Neural progenitor cell (in vitro differentiated cells): ENCODE results near the gene DNAJA2. TPM values are rescaled to one million over a fixed set of nuclear protein-coding genes. Genes with fewer than 3 reads are reported as not detected.

Experiments
- DNase-seq: peaks from one replicate; pipeline ENCODE4 v3.0.0-alpha.2; 2016; ENCODE audit warnings: low spot score
- H2AFZ ChIP-seq: fragments of 200-600 bp; sonication (generic); replicated peaks from 2 replicates; pipeline ENCODE4 v1.6.1; 2016; ENCODE audit warnings: antibody characterized with exemption
- H3F3A ChIP-seq: fragments of 200-600 bp; sonication (generic); 2 replicates; pipeline ENCODE4 v1.6.1; 2016; ENCODE audit warnings: antibody characterized with exemption, low read depth
- H3K27ac ChIP-seq: fragments of 200-600 bp; sonication (generic); 2 replicates; pipeline ENCODE4 v1.5.1; 2016; ENCODE audit warnings: mild to moderate bottlenecking
- H3K27me3 ChIP-seq: fragments of 200-600 bp; sonication (generic); 2 replicates; pipeline ENCODE4 v1.6.1; 2016; ENCODE audit warnings: mild to moderate bottlenecking, moderate library complexity
- H3K36me3 ChIP-seq: fragments of 200-600 bp; sonication (generic); 2 replicates; pipeline ENCODE4 v1.5.1; 2016
- H3K4me1 ChIP-seq: fragments of 200-600 bp; sonication (generic); 2 replicates; pipeline ENCODE4 v1.6.1; 2016; ENCODE audit warnings: mixed run types
- H3K4me2 ChIP-seq: fragments of 200-600 bp; sonication (generic); 2 replicates; pipeline ENCODE4 v1.6.1; 2016
- H3K4me3 ChIP-seq: fragments of 200-600 bp; sonication (generic); 2 replicates; pipeline ENCODE4 v1.5.1; 2016
- H3K79me2 ChIP-seq: fragments of 200-600 bp; sonication (generic); 2 replicates; pipeline ENCODE4 v1.6.1; 2016; ENCODE audit warnings: low read depth
- H3K9ac ChIP-seq: fragments of 200-600 bp; sonication (generic); 2 replicates; pipeline ENCODE4 v1.6.1; 2016
- H3K9me3 ChIP-seq: fragments of 200-600 bp; sonication (generic); 2 replicates; pipeline ENCODE4 v1.5.1; 2016; ENCODE audit warnings: low read depth
- H4K20me1 ChIP-seq: fragments of 200-600 bp; sonication (generic); 2 replicates; pipeline ENCODE4 v1.6.1; 2016; ENCODE audit warnings: low read depth
- H3K27ac Mint-ChIP-seq: 3 replicates; pipeline ENCODE4 v1.8.0; 2021; ENCODE audit warnings: mixed read lengths
- H3K27me3 Mint-ChIP-seq: 2 replicates; pipeline ENCODE4 v1.8.0; 2022; ENCODE audit warnings: low read depth, mild to moderate bottlenecking, inconsistent platforms, moderate library complexity, mixed read lengths; ENCODE audit not compliant: insufficient read depth
- H3K36me3 Mint-ChIP-seq: 3 replicates; pipeline ENCODE4 v1.8.0; 2021; ENCODE audit warnings: mixed read lengths
- H3K4me1 Mint-ChIP-seq: 3 replicates; pipeline ENCODE4 v1.8.0; 2021; ENCODE audit warnings: mixed read lengths
- H3K4me3 Mint-ChIP-seq: 3 replicates; pipeline ENCODE4 v1.8.0; 2021; ENCODE audit warnings: mild to moderate bottlenecking, moderate library complexity, mixed read lengths
- H3K9me3 Mint-ChIP-seq: 3 replicates; pipeline ENCODE4 v1.8.0; 2020; ENCODE audit warnings: mixed read lengths
- CTCF ChIP-seq: fragments of 200-600 bp; sonication (generic); IDR thresholded peaks from 2 replicates; pipeline ENCODE4 v1.5.1; 2017; ENCODE audit warnings: antibody characterized with exemption, mild to moderate bottlenecking
- EZH2 ChIP-seq: fragments of 200-600 bp; sonication (generic); IDR thresholded peaks from 2 replicates; pipeline ENCODE4 v1.6.1; 2017; ENCODE audit warnings: antibody characterized with exemption, mild to moderate bottlenecking, moderate library complexity
- EZH2phosphoT487 ChIP-seq: fragments of 200-600 bp; sonication (generic); IDR thresholded peaks from 2 replicates; pipeline ENCODE4 v1.6.1; 2017; ENCODE audit warnings: antibody characterized with exemption
- total RNA-seq: library from RNA; depleted of rRNA; stranded (reverse); fragments of >200 nt; gene quantifications from 2 replicates; pipeline ENCODE4 v1.2.3, GENCODE V29; 2015; ENCODE audit warnings: low replicate concordance

The DNAJA2 gene
- total RNA-seq, 1 donor from 2014 or later = 113 TPM

- no peak for TF ChIP-seq EZH2phosphoT487
- no peak for TF ChIP-seq CTCF
- no peak for TF ChIP-seq EZH2
- no peak overlapping the region for H3K4me2 ChIP-seq
Observed at GRCh38 chr16:46950009-46950408, 23.5 kb downstream of the DNAJA2 start.

GRCh38 chr16:46949241-46949892, 24.1 kb downstream of the DNAJA2 start:
- no peaks in the 10 kb centered on the region for H3K4me1 Mint-ChIP-seq
- H3K4me3 Mint-ChIP-seq = no peak overlapping the region
- TF ChIP-seq CTCF (no peak), EZH2 (no peak), EZH2phosphoT487 (no peak)
- Histone ChIP-seq H3K27me3 (no peaks in the 10 kb centered on the region), H3K9me3 (no peaks in the 10 kb centered on the region), H3K79me2 (no peaks in the 10 kb centered on the region), H3K36me3 (no peaks in the 10 kb centered on the region), H3K4me3 (no peak overlapping the region), H3K27ac (no peak overlapping the region), H4K20me1 (no peaks in the 10 kb centered on the region), H3K4me1 (no peaks in the 10 kb centered on the region), H2AFZ (no peak overlapping the region), H3K4me2 (no peak overlapping the region), H3F3A (no peaks in the 10 kb centered on the region), H3K9ac (no peak overlapping the region)
- H3K36me3 Mint-ChIP-seq = peaks cover 2% of the 10 kb centered on the region
- no peak overlapping the region for H3K27ac Mint-ChIP-seq
- H3K27me3 Mint-ChIP-seq = peaks cover 6% of the 10 kb centered on the region
- no peak for DNase-seq
- no peaks in the 10 kb centered on the region for H3K9me3 Mint-ChIP-seq

More at GRCh38 chr16:46950009-46950408, 23.5 kb downstream of the DNAJA2 start:
- Histone ChIP-seq H3K27me3 (no peaks in the 10 kb centered on the region), H3F3A (peaks cover 2% of the 10 kb centered on the region), H3K9ac (no peak overlapping the region), H3K79me2 (no peaks in the 10 kb centered on the region), H3K9me3 (no peaks in the 10 kb centered on the region), H3K27ac (no peak overlapping the region), H3K4me3 (no peak overlapping the region), H3K4me1 (no peaks in the 10 kb centered on the region), H3K36me3 (no peaks in the 10 kb centered on the region), H2AFZ (no peak overlapping the region), H4K20me1 (no peaks in the 10 kb centered on the region)
- Mint-ChIP-seq H3K4me1 (no peaks in the 10 kb centered on the region), H3K27ac (no peak overlapping the region), H3K9me3 (no peaks in the 10 kb centered on the region), H3K4me3 (no peak overlapping the region), H3K36me3 (peaks cover 4% of the 10 kb centered on the region), H3K27me3 (peaks cover 3% of the 10 kb centered on the region)
- no peak for DNase-seq

GRCh38 chr16:46948548-46949166, 24.8 kb downstream of the DNAJA2 start:
- no peak for DNase-seq
- TF ChIP-seq EZH2 (no peak), EZH2phosphoT487 (no peak), CTCF (no peak)
- H3K27me3 Mint-ChIP-seq = peaks cover 6% of the 10 kb centered on the region

More at GRCh38 chr16:46948548-46949166, 24.8 kb downstream of the DNAJA2 start:
- no peaks in the 10 kb centered on the region for H3K36me3 ChIP-seq
- H3K9me3 Mint-ChIP-seq = no peaks in the 10 kb centered on the region
- H3K27ac Mint-ChIP-seq = no peak overlapping the region
- no peak overlapping the region for H3K9ac ChIP-seq
- no peaks in the 10 kb centered on the region for H3K36me3 Mint-ChIP-seq
- peak overlapping the region; percentile 7 for H2AFZ ChIP-seq
- H3K79me2 ChIP-seq = no peaks in the 10 kb centered on the region
- no peak overlapping the region for H3K4me2 ChIP-seq
- no peaks in the 10 kb centered on the region for H3F3A ChIP-seq
- H3K4me3 Mint-ChIP-seq = no peak overlapping the region
- no peaks in the 10 kb centered on the region for H3K27me3 ChIP-seq
- no peaks in the 10 kb centered on the region for H3K9me3 ChIP-seq
- no peak overlapping the region for H3K4me3 ChIP-seq
- H3K4me1 ChIP-seq = no peaks in the 10 kb centered on the region
- no peaks in the 10 kb centered on the region for H3K4me1 Mint-ChIP-seq
- no peak overlapping the region for H3K27ac ChIP-seq
- H4K20me1 ChIP-seq = no peaks in the 10 kb centered on the region
